Activated T-cell treated with anti-CD3 and anti-CD28 coated beads, Interleukin-2, amount 50 U/mL, for 48 hours (primary cell): ENCODE data around the gene ZNF92.
"Not testable (repeated sequence)": the region's sequence is repeated elsewhere in the genome, so short reads cannot be mapped to it uniquely, and the experiment has no call there.

Experiments used
- DNase-seq, 2 experiments: peaks; one replicate each; pipeline ENCODE4 v3.0.0-alpha.2; 2020

The ZNF92 gene

GRCh38 chr7:65373608-65374351 lies at the start of gene ZNF92:
TSS of gene ZNF92 (plus strand) at chr7:65373855. CDS start at chr7:65373998, 143 bp downstream.
- DNase-seq = peak; percentile 97 to 98

DNA sequence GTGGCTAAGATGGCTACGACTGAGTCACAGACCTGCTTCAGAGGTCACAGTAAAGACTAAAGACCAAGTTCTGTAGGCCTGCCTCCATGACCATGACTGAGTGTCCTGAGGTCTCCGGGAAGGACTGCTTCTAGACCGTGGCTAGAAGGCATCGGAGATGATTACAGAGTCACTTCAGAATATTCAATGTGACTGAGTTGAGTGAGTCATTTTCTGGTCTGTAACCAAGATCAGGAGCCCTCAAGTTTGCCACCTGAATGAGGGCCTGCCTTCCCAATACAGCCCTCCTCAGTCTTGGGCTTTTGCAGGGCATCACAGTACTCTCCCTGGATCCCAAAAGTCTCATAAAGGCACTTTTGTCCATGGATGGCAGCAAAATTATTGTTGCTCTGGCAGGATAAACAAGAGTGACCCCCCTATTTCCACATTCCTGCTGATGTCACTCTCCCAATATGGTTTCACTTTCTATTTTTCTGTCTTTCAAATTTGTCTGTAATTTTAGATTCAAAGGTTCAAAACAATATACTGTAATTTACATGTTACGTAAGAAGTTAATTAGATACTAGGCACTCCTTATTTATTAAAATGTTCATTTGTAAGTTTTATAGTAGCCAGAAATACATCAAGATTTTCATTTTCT lies 47.7 kb upstream of the ZNF92 start:
- no peak for DNase-seq

DNA sequence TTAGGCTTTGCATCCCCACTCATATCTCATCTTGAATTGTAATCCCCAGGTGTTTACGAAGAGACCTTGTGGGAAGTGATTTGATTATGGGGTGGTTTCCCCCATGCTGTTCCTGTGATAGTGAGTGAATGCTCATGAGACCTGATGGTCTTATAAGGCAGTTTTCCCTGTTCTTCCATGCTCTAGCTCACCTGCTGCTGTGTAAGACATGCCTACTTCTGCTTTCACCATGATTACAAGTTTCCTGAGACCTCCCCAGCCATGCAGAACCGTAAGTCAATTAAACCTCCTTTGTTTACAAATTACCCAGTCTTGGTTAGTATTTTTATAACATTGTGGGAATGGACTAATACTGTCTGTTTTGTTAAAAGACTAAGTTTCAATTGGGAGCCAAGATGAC lies 35.3 kb upstream of the ZNF92 start:
- no peak for DNase-seq

DNA sequence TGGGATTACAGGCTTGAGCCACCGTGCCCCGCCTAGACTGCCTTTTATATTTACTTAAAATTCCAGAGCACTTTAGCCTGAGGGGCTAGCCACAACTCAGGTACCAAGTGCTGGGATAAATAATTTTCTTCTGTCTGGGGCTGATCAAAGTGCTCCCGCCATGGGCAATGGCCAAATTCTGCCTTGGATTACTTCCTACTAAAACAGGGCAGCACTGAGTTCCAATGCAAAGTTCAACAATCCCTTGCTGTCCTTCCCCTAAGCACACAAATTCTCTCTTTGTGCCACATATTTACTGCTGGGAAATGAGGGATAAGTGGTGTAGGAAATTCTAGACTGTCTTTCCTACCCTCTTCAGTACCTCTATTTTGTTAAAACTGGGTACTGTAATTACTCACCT lies 34.4 kb upstream of the ZNF92 start:
- DNase-seq = no peak

DNA sequence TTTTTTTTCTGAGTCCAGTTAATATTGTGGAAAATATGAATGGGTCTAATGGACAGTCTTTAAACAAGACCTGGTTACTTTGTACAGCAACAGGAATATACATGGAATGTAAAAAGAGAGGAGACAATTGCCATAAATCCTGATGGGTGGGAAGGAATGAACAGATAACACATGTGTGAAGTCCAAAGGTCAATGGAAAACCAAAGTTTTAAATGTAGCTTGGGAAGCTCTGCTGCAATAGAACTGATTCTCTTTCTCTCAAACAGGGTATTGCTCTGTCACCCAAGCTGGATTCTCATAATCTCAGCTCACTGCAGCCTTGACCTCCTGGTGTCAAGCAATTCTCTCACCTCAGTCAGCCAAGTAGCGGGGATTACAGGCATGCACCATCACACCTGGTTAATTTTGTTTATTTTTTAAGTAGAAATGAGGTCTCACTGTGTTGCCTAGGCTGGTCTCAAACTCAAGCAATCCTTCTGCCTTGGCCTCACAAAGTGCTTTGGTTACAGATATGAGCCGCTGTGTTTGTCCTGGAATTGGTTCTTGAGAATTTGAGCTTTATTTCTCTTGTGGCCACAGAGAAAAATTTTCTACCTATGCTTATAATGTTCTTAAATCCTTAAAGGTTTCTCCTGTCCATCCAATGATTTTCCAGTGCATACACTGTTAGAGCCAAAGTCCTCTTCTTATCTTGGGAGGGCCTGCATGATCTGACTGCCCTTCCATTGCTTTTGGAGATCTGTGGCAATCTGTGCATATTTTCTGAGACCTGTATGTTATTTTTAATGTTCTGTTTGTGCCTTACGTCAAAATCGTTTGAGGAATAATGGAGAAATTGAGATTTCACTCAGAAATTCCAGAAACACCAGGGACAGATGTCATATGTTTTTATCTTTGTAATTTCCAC lies 30.7 kb upstream of the ZNF92 start:
- no peak for DNase-seq

DNA sequence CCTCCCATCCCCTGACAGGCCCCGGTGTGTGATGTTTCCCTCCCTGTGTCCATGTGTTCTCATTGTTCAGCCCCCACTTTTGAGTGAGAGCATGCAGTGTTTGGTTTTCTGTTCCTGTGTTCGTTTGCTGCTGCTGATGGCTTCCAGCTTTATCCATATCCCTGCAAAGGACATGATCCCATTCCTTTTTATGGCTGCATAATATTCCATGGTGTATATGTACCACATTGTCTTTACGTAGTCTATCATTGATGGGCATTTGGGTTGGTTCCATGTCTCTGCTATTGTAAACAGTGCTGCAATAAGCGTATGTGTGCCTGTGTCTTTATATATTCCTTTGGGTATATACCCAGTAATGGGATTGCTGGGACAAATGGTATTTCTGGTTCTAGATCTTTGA lies 29.1 kb upstream of the ZNF92 start:
- DNase-seq = not testable (repeated sequence)

DNA sequence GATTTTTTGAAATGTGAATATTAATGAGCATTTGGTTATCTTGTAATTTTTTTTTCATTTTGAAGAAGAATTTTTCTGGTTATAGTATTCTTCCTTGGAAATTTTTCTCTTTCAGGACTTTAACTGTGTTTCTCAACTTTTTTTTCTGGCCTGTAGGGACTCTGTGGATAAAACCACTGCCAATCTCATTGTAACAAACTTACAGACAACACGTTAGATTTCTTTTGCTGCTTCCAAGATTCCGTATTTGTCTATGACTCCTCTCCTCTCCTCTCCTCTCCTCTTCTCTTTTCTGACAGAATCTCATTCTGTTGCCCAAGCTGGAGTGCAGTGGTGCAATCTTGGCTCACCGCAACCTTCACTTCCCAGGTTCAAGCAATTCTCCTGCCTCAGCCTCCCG lies 19.4 kb upstream of the ZNF92 start:
- no peak for DNase-seq

DNA sequence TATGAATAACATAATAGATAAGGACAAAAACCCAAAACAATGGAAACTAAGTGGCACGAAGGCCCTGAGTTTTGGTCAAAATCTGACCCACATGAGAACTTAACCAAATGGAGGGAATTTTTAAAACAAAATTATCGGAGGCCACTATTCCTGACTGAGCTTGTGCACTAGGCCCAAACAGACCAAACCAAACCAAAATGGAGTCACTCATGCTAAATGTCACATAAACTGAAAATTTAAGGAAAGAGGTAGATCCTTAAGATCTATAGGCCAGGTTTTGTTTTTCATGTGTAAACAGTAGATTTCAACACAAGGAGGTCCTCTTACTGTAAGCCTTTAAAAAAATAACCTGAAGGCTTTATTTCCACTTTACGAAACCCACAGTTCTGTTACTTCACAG lies 3.8 kb upstream of the ZNF92 start:
- DNase-seq = no peak

- DNase-seq = no peak
These were observed 2.2 kb upstream of the ZNF92 start for GRCh38 chr7:65371468-65371867.

GRCh38 chr7:65379318-65379717 lies 5.7 kb downstream of the ZNF92 start:
- DNase-seq = no peak

DNA sequence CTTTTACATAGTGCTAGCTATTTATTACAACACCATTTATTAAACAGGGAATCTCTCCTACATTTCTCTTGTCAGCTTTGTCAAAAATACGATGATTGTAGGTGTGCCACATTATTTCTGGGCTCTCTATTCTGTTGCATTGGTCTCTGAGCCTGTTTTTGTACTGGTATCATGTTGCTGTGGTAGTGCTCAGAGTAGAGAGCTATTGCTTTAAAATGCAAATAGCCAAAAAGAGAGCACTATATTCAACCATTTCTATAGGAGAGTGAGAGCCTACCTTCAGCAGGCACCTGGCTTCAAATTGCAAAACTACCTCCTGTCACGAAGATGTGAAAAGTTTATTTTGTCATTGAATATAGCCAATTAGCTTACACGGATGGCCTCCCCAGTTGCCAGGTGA lies 8.1 kb downstream of the ZNF92 start:
- no peak for DNase-seq

DNA sequence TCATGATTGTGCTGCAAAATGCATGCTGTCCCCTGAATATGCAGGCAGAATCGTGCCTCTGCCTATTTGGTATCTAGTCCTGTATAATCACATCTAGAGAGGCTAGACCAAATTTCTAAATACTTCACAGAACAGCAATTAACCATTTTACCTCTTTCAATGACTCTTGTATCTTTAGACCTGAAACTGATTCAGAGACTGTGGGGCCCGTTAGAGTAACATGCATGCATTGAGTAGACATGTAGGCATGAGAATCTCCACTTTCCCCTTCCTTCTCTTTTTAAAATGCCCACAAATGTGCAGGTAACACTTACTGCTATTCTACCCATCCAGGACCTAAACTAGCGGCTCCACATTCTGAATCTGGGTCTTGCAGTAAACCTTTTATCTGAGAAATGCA lies 8.8 kb downstream of the ZNF92 start:
- DNase-seq = no peak

- no peak for DNase-seq
These were observed 14.2 kb downstream of the ZNF92 start for GRCh38 chr7:65387891-65388290.

- no peak for DNase-seq
These were observed 16.9 kb downstream of the ZNF92 start for GRCh38 chr7:65390588-65390987.

- no peak for DNase-seq
These were observed 24.1 kb downstream of the ZNF92 start for GRCh38 chr7:65397730-65398142.

GRCh38 chr7:65398671-65399070 lies 25.0 kb downstream of the ZNF92 start:
- DNase-seq = not testable (repeated sequence)

DNA sequence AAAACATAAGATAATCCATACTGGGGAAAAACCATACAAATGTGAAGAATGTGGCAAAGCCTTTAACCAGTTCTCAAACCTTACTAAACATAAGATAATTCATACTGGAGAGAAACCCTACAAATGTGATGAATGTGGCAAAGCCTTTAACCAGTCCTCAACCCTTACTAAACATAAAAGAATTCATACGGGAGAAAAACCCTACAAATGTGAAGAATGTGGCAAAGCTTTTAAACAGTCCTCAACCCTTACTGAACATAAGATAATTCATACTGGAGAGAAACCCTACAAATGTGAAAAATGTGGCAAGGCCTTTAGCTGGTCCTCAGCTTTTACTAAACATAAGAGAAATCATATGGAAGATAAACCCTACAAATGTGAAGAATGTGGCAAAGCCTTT lies 25.4 kb downstream of the ZNF92 start:
- not testable (repeated sequence) for DNase-seq

DNA sequence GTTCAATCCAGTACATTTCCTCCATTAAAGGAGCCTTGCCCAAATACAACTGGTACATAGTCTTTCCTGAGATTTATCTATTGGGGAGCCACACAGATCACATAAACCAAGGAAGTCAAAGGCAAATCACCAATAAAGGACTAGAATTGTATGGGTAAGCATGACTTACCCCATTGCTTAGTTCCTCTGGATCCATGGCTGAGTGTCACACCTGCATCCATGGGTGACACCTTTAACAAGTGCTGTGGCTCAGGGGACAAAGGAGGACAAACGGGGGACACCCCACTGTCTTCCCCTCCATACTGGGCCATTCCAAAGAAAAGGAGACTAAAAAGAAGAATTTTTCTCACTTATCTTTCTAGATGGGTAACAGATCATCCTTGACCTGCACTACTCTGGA lies 30.4 kb downstream of the ZNF92 start:
- DNase-seq = no peak

GRCh38 chr7:65406706-65407105 lies 33.1 kb downstream of the ZNF92 start:
- not testable (repeated sequence) for DNase-seq

- no peak for DNase-seq
These were observed 35.7 kb downstream of the ZNF92 start for GRCh38 chr7:65409363-65409762.

GRCh38 chr7:65411249-65411648 lies 37.6 kb downstream of the ZNF92 start:
- no peak for DNase-seq

DNA sequence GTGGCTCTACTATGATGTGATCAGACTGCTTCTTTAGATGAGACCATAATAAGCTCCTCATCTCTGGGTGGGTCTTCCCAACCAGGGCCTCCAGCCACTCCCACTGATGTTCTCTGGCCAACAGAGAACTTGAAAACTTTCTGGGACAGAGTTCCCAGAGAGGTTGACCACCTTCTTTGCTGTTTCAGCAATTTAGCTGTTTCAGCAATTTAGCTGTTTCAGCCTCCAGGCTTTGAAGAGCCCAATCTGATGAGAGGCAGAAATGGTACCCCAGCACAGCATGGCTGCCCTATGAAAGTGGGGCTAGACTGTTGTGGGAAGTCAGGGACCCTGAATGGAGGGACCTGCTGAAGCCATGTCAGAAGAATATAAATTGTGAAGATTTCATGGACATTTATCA lies 49.0 kb downstream of the ZNF92 start:
- DNase-seq = no peak

GRCh38 chr7:65423286-65423685 lies 49.6 kb downstream of the ZNF92 start:
- not testable (repeated sequence) for DNase-seq
